GM12874 (cell line): ENCODE results near the gene CFAP70.

Experiments
- TF ChIP-seq, protein P1 (sequence below): IDR thresholded peaks from 2 replicates; pipeline ENCODE4 v1.5.1; 2011; ENCODE audit warnings: low read depth, mild to moderate bottlenecking, control low read depth, low read length, moderate library complexity; ENCODE audit not compliant: insufficient read depth

The CFAP70 gene

DNA sequence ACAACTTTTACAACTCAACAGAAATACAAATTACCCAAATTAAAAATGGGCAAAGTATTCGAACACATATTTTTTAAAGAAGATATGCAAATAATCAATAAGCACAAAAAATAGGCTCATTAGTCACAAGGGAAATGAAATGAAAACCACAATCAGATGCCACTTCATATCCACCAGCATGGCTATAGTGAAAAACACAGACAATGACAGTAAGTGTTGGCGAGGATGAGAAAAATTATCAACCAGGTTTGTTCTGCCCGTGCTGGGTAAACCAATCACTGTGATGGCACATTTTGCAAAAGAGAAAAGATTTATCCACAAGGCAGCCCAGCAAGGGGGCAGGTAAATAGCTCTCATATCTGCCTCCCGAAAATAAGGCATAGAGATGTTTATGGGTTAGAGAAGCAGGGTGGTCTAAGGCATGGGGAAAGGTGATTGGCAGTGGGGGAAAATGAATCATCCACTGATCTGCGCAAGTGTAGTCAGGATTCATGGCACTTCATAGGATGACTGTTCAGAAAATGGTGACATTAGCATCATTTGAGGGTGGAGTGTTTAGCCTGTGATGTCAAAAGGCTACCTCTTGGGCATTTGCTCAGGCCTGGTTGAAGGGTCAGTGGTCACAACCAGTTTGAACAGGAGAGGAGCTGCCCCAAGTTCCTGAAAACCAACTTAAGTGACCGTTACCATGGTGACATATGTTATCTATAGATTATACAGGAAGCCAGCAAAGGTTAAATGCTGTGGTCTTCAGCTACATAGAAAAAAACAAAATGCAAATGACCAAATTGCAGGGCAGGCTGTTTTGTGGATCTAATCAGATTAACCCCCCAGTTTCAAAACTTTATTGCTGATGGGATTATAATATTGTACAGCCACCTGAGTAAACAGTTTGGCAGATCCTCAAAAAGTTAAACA, 8.0 kb upstream of the CFAP70 start:
- TF ChIP-seq, protein P1, sequence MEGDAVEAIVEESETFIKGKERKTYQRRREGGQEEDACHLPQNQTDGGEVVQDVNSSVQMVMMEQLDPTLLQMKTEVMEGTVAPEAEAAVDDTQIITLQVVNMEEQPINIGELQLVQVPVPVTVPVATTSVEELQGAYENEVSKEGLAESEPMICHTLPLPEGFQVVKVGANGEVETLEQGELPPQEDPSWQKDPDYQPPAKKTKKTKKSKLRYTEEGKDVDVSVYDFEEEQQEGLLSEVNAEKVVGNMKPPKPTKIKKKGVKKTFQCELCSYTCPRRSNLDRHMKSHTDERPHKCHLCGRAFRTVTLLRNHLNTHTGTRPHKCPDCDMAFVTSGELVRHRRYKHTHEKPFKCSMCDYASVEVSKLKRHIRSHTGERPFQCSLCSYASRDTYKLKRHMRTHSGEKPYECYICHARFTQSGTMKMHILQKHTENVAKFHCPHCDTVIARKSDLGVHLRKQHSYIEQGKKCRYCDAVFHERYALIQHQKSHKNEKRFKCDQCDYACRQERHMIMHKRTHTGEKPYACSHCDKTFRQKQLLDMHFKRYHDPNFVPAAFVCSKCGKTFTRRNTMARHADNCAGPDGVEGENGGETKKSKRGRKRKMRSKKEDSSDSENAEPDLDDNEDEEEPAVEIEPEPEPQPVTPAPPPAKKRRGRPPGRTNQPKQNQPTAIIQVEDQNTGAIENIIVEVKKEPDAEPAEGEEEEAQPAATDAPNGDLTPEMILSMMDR: no peak

DNA sequence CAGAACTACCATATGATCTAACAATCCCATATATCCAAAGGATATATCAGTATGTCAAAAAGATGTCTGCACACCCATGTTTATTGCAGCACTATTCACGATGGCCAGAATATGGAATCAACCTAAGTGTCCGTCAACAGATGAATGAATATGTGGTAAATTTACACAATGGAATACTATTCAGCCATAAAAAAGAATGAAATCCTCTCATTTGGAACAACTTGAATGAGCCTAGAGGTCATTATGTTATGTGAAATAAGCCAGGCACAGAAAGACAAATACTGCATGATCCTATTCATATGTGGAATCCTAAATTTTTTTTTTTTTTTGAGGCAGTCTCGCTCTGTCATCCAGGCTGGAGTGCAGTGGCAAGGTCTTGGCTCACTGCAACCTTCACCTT, 6.3 kb upstream of the CFAP70 start:
- TF ChIP-seq, protein P1: no peak

DNA sequence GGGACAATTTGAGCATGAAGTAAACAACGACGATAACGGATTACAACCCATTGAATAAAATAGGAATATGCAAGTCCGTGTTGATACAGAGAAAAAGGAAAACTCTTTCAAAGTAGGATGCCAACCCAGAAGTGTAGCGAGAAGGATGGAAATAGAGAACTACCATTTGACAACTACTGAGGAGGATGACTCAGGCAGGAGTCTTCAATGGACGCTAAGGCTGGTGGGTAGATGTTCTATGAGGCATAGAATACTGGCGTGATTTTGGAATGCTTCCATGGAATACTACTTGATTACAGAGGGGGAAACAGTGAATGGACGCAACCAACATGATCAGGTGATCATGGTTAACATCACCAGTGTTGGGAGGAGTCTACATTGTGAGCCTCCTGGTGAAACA, 828 bp upstream of the CFAP70 start:
- TF ChIP-seq, protein P1: no peak

DNA sequence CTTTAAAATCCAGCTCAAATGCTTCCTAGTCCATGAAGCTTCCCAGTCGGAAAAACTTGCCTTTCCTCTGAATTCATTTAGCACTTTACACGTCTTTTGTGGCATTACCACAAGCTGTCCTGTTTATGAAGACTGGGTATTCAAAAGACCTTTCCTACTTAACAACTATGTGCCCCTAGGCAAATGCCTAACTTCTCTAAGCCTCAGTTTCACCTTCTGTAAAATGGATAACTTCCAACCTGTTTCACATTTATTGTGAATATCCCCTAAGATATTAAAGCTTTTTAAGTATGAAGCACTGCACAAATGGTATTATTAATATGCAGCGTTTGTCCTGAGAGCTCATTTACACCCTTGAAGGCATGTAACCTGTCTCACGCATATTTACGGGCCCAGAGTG, 843 bp downstream of the CFAP70 start:
- TF ChIP-seq, protein P1: no peak

DNA sequence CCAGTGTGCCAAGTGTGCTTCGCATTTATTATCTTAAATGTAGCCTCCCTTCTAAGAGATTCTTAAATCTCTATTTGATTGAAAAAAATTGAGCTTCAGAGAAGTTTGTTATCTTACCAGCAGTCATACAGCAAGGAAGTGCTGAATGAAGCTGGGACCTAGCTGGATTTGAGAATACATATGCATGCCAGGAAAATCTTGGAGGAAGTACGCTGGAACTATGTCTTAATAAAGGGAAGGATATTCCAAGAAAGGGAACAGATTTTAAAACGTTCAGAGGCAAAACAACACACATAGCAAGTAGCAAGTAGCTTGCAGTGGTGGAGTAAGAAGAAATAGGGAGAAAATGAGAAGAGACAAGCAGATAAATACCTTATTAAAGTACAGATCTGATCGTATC, 1.5 kb downstream of the CFAP70 start:
- TF ChIP-seq, protein P1: no peak

DNA sequence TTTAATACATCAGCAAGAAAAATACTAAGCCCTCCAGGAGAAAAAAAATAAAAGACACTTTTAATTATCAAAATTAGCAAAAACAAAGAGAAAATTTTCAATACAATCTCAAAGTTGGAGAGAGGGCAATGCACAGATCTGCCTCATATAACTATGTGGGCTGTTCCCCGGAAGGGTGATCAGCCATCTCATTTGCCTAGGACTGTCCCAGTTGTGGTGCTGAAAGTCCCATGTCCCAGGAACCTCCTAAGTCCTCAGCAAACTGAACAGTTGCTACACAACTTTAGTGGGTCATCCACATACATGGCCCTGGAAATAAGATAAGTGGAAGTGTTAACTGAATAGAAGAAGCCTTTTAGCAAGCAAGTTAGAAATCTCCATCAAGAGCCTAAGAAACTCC, 14.4 kb downstream of the CFAP70 start:
- TF ChIP-seq, protein P1: no peak

DNA sequence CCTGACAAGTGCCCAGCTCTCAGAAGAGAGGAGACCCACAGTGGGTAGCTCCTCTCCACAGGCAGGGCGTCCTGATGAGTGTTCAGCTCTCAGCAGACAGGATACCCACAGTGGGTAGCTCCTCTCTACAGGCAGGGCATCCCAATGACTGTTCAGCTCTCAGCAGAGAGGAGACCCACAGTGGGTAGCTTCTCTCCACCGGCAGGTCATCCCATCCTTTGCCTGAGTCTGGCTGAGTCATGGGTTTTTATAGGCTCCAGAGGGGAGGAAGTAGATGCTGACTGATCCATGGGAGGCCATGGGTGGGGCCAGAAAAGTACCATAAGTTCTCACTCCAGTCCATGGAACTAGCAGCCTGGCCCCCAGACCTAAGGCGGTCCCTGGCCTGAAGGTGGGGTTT, 18.5 kb downstream of the CFAP70 start:
- TF ChIP-seq, protein P1: no peak
